SKM-1 (cell line): ENCODE data around the gene RSPH9.

ENCODE experiments used
- DNase-seq: peaks from one replicate; lab custom pipeline; 2025; ENCODE audit not compliant: unreplicated experiment; lab: John Stamatoyannopoulos, UW

Gene RSPH9

GRCh38 chr6:43667245-43668150, 22.7 kb downstream of the RSPH9 start:
- no peak for DNase-seq

GRCh38 chr6:43668151-43669028, 23.6 kb downstream of the RSPH9 start:
- no peak for DNase-seq

- no peak for DNase-seq
These were observed 24.4 kb downstream of the RSPH9 start for GRCh38 chr6:43669050-43669921.

GRCh38 chr6:43669922-43670622, 25.2 kb downstream of the RSPH9 start:
- DNase-seq, result no peak

GRCh38 chr6:43670623-43670986, 25.8 kb downstream of the RSPH9 start:
- DNase-seq, result no peak

GRCh38 chr6:43671011-43671800, 26.4 kb downstream of the RSPH9 start:
- DNase-seq, result no peak

- no peak for DNase-seq
These were observed 27.2 kb downstream of the RSPH9 start for GRCh38 chr6:43671801-43672690.

- no peak for DNase-seq
These were observed 28.7 kb downstream of the RSPH9 start for GRCh38 chr6:43673444-43674084.

- DNase-seq, result no peak
These were observed 29.5 kb downstream of the RSPH9 start for GRCh38 chr6:43674291-43674690.

- no peak for DNase-seq
These were observed 30.1 kb downstream of the RSPH9 start for GRCh38 chr6:43674921-43675320.

- no peak for DNase-seq
These were observed 32.2 kb downstream of the RSPH9 start for GRCh38 chr6:43676962-43677606.

GRCh38 chr6:43677759-43678158, 32.9 kb downstream of the RSPH9 start:
- DNase-seq, result no peak

GRCh38 chr6:43678341-43678740, 33.5 kb downstream of the RSPH9 start:
- no peak for DNase-seq

- no peak for DNase-seq
These were observed 34.2 kb downstream of the RSPH9 start for GRCh38 chr6:43679057-43679456.

GRCh38 chr6:43680308-43681200, 35.7 kb downstream of the RSPH9 start:
- no peak for DNase-seq

GRCh38 chr6:43681303-43681702, 36.5 kb downstream of the RSPH9 start:
- no peak for DNase-seq
